ENCODE measurements around the gene LAMA2. TPM values are rescaled to one million over a fixed set of nuclear protein-coding genes. Genes with fewer than 3 reads are reported as not detected.

The LAMA2 gene
- total RNA-seq, 1 donor from 2014 or later = 185 TPM

DNA sequence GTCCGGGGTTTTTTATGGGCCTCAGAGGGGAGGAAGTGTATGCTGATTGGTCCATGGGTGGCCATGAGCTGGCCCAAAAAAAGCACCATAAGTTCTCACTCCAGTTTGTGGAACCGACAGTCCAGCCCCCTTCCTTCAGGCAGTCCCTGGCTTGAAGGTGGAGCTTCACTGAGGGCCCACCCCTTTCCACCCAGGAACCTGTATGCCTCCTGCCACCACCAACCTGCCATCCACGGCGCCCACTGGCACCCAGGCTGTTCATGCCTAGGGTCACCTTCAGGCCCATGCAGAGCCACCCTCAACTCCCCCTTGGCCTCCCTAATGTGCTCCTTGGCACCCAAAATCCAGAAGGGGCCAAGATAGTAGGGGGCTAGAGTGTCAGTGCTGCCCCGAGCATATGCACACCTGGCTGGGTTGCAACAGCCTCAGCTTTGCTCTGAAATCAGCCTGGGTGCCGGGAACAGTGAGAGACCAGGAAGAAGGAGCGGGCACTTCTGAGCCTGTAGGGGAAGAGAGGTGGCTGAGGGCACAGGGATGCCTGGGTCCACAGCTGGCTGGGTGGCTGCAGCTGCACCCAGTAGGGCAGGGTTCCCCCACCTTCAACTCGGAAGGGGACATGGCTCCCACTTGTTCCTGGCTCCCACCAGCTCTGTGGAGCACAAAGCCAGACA lies 534.6 kb downstream of the LAMA2 start:
- H3K4me1 ChIP-seq = peaks cover 21% of the 10 kb centered on the region
- TF ChIP-seq, protein P1, sequence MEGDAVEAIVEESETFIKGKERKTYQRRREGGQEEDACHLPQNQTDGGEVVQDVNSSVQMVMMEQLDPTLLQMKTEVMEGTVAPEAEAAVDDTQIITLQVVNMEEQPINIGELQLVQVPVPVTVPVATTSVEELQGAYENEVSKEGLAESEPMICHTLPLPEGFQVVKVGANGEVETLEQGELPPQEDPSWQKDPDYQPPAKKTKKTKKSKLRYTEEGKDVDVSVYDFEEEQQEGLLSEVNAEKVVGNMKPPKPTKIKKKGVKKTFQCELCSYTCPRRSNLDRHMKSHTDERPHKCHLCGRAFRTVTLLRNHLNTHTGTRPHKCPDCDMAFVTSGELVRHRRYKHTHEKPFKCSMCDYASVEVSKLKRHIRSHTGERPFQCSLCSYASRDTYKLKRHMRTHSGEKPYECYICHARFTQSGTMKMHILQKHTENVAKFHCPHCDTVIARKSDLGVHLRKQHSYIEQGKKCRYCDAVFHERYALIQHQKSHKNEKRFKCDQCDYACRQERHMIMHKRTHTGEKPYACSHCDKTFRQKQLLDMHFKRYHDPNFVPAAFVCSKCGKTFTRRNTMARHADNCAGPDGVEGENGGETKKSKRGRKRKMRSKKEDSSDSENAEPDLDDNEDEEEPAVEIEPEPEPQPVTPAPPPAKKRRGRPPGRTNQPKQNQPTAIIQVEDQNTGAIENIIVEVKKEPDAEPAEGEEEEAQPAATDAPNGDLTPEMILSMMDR (IDR thresholded peaks at IDR 0.05; ENCODE audit: borderline replicate concordance) = no peak
- no peaks in the 10 kb centered on the region for H3K9me3 ChIP-seq (replicated peaks)
- intact Hi-C loops (cut with micrococcal nuclease) = no loop called here
- no peaks in the 10 kb centered on the region for H3K27me3 ChIP-seq (ENCODE audit: low read depth)
- DNase-seq = no peak
- peak overlapping the region; percentile 12 for H3K27ac ChIP-seq (replicated peaks)
- H3K36me3 ChIP-seq = peaks cover 10% of the 10 kb centered on the region
- no peak overlapping the region for H3K4me3 ChIP-seq

DNA sequence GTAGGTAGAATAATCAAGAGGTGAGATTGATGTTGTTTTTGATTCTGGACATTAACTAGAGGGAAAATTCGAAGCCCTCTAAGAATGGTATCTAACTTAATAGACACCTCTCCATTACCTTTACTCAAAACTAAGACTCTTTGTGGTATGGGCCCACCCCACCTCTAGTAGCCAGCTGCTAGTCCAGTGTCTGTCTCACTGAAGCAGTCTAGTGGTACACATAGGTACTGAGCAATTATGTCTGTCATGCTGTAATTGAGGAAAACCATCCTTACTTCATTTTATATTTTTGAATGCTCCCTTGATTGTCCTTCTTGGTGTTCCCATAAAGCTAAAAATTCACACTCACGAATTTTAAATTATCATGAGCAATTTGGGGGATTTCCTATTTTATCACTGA lies 536.4 kb downstream of the LAMA2 start:
- no peak overlapping the region for H3K4me3 ChIP-seq
- H3K36me3 ChIP-seq = peaks cover 15% of the 10 kb centered on the region
- H3K4me1 ChIP-seq = peaks cover 20% of the 10 kb centered on the region
- intact Hi-C loops (cut with micrococcal nuclease) = no loop called here
- H3K27me3 ChIP-seq (ENCODE audit: low read depth) = no peaks in the 10 kb centered on the region
- TF ChIP-seq, protein P1 (IDR thresholded peaks at IDR 0.05; ENCODE audit: borderline replicate concordance) = no peak
- H3K27ac ChIP-seq (replicated peaks) = no peak overlapping the region
- no peak for DNase-seq
- peaks cover 5% of the 10 kb centered on the region for H3K9me3 ChIP-seq (replicated peaks)

DNA sequence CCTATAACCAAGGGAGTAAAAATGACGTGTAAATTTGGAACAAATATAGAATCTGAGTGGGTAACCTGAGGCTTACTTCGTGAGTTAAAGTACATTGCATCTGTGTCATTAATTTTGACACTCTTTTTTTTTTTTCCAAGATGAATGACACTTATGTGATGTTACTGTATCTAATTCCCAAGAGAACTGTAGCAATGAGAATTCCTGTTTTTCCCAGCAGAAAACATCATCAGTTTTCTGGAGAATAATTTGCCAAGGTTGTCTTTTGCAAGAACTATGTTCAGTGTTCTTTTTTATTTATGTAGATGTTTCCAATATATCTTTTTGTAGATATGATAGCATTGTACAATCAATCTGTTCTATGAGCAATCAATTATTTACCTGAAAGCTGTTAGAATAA lies 543.4 kb downstream of the LAMA2 start:
- H3K27ac ChIP-seq (replicated peaks) = no peak overlapping the region
- intact Hi-C loops (cut with micrococcal nuclease) = no loop called here
- peaks cover 5% of the 10 kb centered on the region for H3K9me3 ChIP-seq (replicated peaks)
- peaks cover 38% of the 10 kb centered on the region for H3K36me3 ChIP-seq
- no peaks in the 10 kb centered on the region for H3K27me3 ChIP-seq (ENCODE audit: low read depth)
- DNase-seq = no peak
- peaks cover 8% of the 10 kb centered on the region for H3K4me1 ChIP-seq
- H3K4me3 ChIP-seq = no peak overlapping the region
- TF ChIP-seq, protein P1 (IDR thresholded peaks at IDR 0.05; ENCODE audit: borderline replicate concordance) = no peak

DNA sequence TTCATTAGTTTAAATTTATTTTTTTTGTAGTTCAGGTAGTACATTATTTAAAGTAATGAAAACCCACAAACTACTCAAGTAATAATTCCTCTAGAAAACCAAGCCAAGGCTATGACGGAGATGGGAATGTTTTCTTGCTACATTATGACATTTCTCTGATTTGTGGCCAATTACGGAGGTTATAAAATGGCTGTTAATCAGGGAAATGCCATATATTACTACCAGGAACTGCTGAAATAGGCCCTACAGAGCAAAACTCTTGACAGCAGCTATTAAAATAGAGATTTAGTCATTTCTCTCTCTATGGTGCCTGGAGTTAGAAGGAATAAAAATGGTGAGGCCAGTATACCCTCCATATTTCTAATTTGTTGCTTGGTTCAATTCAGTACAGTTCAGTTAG lies 547.0 kb downstream of the LAMA2 start:
- Histone ChIP-seq H3K4me1 (peaks cover 25% of the 10 kb centered on the region), H3K27ac (replicated peaks) (no peak overlapping the region), H3K9me3 (replicated peaks) (no peaks in the 10 kb centered on the region), H3K27me3 (ENCODE audit: low read depth) (no peaks in the 10 kb centered on the region), H3K36me3 (peaks cover 31% of the 10 kb centered on the region), H3K4me3 (no peak overlapping the region)
- DNase-seq = no peak
- intact Hi-C loops (cut with micrococcal nuclease) = no loop called here
- TF ChIP-seq, protein P1 (IDR thresholded peaks at IDR 0.05; ENCODE audit: borderline replicate concordance) = no peak

DNA sequence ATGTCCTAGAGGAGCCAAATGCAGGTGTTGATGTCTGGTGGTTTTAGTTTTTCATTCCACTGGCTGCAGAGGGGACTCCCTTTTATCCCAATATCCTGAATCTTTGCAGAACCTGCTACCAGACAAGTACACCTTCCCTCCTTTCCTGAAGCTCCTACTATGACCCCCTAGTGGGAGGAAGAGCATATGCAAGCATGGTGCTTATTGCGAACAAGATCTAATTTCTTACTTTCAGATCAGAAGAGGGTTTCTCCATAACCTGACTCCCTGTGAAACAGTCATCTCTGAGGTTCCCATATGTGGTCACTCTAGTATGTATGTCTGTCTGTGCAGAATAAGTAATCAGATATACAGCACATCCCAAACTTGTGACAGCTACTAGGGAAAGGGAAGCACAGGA lies 549.8 kb downstream of the LAMA2 start:
- peak overlapping the region; percentile 57 for H3K27ac ChIP-seq (replicated peaks)
- H3K4me3 ChIP-seq = no peak overlapping the region
- H3K36me3 ChIP-seq = peaks cover 23% of the 10 kb centered on the region
- intact Hi-C loops (cut with micrococcal nuclease) = no loop called here
- H3K9me3 ChIP-seq (replicated peaks) = no peaks in the 10 kb centered on the region
- TF ChIP-seq, protein P1 (IDR thresholded peaks at IDR 0.05; ENCODE audit: borderline replicate concordance) = no peak
- DNase-seq = no peak
- peaks cover 17% of the 10 kb centered on the region for H3K4me1 ChIP-seq
- no peaks in the 10 kb centered on the region for H3K27me3 ChIP-seq (ENCODE audit: low read depth)
